VCaP (cell line): Measurements from ENCODE around the gene ELMO1.

Experiments
- H3K27ac ChIP-seq: fragments of 450-650 bp; 2 replicates; pipeline ENCODE4 v1.5.1; 2017
- TF ChIP-seq, protein P1 (sequence below): fragments of 450-650 bp; conservative IDR thresholded peaks from 2 replicates; pipeline ENCODE4 v1.5.1; 2017; ENCODE audit warnings: mild to moderate bottlenecking, moderate library complexity

Gene ELMO1

DNA sequence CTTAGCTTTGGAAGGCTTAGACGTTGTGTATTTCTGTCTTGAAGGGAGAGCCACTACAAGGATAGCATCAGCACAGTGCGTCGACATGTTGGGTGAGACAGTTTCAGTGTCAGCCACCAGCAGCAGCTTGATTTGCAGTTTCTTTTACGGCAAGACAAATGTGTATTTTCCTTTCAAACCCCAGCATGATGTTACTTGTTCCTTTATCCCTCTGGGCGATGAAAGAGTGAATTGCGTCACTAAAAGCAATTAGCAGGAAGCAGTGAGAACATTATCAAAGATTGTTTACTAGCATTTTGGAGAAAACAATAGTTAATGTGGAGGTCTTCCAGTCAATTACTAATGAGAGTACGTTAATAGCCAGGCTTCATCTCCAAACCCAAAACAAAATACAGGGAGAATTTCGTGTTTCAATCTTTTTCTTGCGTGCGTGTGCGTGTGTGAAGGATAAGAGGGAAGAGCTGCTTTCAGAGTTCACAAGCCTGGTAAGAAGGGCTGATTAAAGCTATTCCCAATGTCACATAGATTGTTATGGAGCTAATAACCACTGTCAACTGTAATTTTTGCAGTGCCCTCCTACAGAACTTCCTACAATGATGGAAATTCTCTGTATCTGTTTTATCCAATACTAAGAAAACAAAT lies 567.3 kb downstream of the ELMO1 start:
- no peak overlapping the region for H3K27ac ChIP-seq
- TF ChIP-seq, protein P1, sequence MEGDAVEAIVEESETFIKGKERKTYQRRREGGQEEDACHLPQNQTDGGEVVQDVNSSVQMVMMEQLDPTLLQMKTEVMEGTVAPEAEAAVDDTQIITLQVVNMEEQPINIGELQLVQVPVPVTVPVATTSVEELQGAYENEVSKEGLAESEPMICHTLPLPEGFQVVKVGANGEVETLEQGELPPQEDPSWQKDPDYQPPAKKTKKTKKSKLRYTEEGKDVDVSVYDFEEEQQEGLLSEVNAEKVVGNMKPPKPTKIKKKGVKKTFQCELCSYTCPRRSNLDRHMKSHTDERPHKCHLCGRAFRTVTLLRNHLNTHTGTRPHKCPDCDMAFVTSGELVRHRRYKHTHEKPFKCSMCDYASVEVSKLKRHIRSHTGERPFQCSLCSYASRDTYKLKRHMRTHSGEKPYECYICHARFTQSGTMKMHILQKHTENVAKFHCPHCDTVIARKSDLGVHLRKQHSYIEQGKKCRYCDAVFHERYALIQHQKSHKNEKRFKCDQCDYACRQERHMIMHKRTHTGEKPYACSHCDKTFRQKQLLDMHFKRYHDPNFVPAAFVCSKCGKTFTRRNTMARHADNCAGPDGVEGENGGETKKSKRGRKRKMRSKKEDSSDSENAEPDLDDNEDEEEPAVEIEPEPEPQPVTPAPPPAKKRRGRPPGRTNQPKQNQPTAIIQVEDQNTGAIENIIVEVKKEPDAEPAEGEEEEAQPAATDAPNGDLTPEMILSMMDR, result no peak

GRCh38 chr7:36880108-36880507 lies 568.6 kb downstream of the ELMO1 start:
- H3K27ac ChIP-seq, result no peak overlapping the region
- TF ChIP-seq, protein P1, result no peak

DNA sequence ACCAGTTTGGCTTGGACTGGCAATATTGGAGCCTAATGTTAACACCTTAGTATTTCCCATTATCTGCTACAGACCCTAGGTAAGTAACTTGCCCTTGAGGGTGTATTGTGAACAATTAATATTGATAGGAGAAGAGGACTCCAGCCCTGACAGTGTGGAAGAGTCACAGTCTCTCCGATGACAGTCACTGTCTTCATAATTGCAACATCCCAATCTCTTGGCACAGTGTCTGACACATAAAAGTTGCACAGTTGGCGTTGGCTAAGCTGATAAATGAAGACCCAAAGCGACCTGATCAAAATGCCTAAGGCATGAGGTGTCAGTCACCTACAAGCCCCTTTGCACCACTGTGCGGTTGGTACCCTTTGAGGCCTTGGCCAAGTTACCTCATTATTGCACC lies 569.6 kb downstream of the ELMO1 start:
- TF ChIP-seq, protein P1, result no peak
- no peak overlapping the region for H3K27ac ChIP-seq

DNA sequence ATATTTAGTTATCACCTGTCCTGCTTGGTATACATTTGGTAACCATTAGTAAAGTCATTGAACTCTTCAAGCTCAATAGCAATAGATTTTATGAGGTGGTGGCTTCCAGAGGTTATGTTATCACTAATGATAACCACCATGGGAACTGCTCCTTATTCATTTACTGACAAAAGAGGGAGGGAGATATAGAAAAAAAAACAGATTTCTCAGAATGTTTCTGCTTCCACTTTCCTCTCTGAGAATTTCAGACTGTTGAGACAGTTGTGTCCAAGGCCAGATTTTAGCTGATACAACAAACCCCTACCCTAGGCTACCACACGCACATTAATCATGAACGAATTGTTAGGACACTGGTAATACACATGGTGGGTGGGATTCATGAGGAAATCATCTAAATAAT lies 570.4 kb downstream of the ELMO1 start:
- TF ChIP-seq, protein P1, result no peak

DNA sequence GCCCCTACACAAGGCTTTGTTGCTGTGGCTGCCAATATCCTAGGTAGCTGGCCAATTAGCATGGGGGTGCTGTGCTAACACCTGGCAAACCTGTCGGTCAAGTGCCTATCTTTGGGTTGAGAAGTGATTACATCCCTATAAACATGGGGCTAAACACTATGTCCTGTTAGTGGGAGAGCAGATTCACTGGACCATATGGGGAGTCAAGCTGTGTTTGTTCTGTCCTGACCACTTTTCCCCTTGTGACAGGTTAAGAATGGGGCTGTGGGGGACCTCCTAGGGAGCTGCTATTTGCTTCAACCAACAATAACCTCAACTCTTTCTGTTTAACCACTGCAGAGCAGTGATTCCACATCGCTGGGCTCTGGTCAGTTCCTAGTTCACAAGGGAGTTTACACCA lies 572.9 kb downstream of the ELMO1 start:
- TF ChIP-seq, protein P1, result no peak
- H3K27ac ChIP-seq, result peak overlapping the region; percentile 25; the same call in 1 of the 2 replicates

More for the DNA sequence above, 570.4 kb downstream of the ELMO1 start:
- no peak overlapping the region for H3K27ac ChIP-seq

DNA sequence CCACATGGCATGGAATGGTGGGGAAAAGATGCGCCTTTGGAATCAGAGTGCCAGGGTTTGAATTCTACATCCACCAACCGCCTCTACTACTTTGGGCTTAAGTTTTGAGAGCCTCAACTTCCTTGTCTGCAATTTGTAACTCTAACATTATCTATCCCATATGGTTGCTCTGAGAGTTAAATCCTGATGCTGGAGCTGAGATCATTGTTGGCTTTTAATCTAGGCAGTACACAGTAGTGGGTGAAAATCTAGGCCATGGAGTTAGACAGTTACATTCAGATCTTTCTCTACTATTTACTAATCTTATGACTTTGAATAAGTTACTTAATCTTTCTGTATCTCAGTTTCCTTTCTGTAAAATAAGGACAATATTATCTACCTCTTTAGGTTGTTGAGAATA lies 574.6 kb downstream of the ELMO1 start:
- TF ChIP-seq, protein P1, result no peak
- H3K27ac ChIP-seq, result no peak overlapping the region

DNA sequence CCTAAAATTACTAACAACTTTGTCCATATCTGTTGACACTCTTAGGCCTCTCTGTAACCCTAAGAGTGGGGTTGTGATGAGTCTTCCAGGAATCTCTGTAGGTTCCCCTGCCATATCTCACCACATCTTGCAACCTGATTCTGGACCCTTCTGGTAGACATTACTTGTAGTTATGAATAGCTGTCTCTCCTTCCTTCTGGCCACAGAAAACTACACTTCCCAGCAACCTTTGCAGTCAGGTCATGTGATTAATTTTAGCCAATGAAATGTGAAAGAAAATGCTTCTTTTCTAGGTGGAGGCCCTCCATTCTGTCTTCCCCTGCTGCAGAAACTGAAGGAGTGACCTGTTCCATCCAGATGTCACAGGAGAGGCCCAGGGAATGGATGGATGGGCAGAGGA lies 576.8 kb downstream of the ELMO1 start:
- H3K27ac ChIP-seq, result no peak overlapping the region
- TF ChIP-seq, protein P1, result no peak
